ENCODE results near the gene VWC2.

DNA sequence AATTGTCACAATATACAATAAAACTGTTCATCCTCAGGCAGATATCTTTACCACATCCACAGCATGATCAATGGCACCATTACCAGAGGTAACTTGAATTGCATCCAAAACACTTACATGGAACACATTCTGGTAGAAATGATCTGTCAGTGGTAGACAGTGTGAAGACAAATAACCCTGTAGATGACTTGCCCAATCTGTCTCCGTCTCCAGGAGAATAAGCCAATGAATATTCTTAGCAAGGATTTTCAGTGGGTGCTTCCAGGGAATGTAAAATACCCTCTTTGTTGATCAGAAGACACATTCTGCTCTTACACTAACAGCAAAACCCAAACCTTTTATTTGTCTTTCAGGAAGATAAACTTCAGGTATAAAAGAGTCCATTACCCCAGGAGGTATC, 43.8 kb downstream of the VWC2 start:
- TF ChIP-seq, protein P1, sequence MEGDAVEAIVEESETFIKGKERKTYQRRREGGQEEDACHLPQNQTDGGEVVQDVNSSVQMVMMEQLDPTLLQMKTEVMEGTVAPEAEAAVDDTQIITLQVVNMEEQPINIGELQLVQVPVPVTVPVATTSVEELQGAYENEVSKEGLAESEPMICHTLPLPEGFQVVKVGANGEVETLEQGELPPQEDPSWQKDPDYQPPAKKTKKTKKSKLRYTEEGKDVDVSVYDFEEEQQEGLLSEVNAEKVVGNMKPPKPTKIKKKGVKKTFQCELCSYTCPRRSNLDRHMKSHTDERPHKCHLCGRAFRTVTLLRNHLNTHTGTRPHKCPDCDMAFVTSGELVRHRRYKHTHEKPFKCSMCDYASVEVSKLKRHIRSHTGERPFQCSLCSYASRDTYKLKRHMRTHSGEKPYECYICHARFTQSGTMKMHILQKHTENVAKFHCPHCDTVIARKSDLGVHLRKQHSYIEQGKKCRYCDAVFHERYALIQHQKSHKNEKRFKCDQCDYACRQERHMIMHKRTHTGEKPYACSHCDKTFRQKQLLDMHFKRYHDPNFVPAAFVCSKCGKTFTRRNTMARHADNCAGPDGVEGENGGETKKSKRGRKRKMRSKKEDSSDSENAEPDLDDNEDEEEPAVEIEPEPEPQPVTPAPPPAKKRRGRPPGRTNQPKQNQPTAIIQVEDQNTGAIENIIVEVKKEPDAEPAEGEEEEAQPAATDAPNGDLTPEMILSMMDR (IDR thresholded peaks at IDR 0.05), result no peak
- TF ChIP-seq EZH2 (IDR thresholded peaks at IDR 0.05) (no peak), EZH2phosphoT487 (IDR thresholded peaks at IDR 0.05) (no peak)

All from neural progenitor cell (in vitro differentiated cells).